Panc1 (cell line): ENCODE results near the gene TESK2.

Experiments used
- CTCF ChIP-seq: fragments of 450-650 bp; IDR thresholded peaks from 2 replicates; pipeline ENCODE4 v1.5.1; 2017; ENCODE audit warnings: mild to moderate bottlenecking
- POLR2AphosphoS5 ChIP-seq: IDR thresholded peaks from 2 replicates; pipeline ENCODE4 v1.6.1; 2012; ENCODE audit warnings: mild to moderate bottlenecking, low read depth, low read length, moderate library complexity
- REST ChIP-seq, 2 experiments: IDR thresholded peaks; 2 replicates each; pipeline ENCODE4 v1.6.1; 2011 to 2012; ENCODE audit warnings: low read depth in 2 of 2, control low read depth in 1 of 2, low read length in 1 of 2, mild to moderate bottlenecking in 1 of 2, moderate library complexity in 1 of 2; ENCODE audit not compliant: insufficient read depth in 1 of 2
- SIN3A ChIP-seq: IDR thresholded peaks from 2 replicates; pipeline ENCODE4 v1.6.1; 2012; ENCODE audit warnings: low read depth, mild to moderate bottlenecking, low read length, moderate library complexity, borderline replicate concordance; ENCODE audit not compliant: insufficient read depth
- TCF7L2 ChIP-seq: IDR thresholded peaks from 2 replicates; pipeline ENCODE4 v1.6.1; 2011; ENCODE audit warnings: mild to moderate bottlenecking, low read depth, low read length, inconsistent platforms

GRCh38 chr1:45306319-45306718 is 184.6 kb downstream of the TESK2 start:
- TF ChIP-seq CTCF: no peak
- no peak for TF ChIP-seq POLR2AphosphoS5
- no peak for TF ChIP-seq REST (IDR thresholded peaks at IDR 0.05; ENCODE audit: insufficient read depth in 1 of 2, low read depth in 2 of 2, low read length in 1 of 2)
- no peak for TF ChIP-seq TCF7L2
- no peak for TF ChIP-seq SIN3A
